Cardiac muscle cell (in vitro differentiated cells and primary cell): ENCODE data around the gene GPBAR1. TPM values are rescaled to one million over a fixed set of nuclear protein-coding genes. Genes with fewer than 3 reads are reported as not detected.

ENCODE experiments used
- DNase-seq, 2 donors: peaks; one replicate each; pipeline versions ENCODE4 v3.0.0 to v3.0.0-alpha.2; 2010 to 2017; ENCODE audit warnings: low read depth in 1 of 2, low spot score in 1 of 2
- H3K27ac ChIP-seq: fragments of 200-600 bp; sonication (generic); 2 replicates; pipeline ENCODE4 v1.5.1; 2016
- H3K27me3 ChIP-seq: fragments of 200-600 bp; sonication (generic); 2 replicates; pipeline ENCODE4 v1.6.0; 2016; ENCODE audit warnings: control low read depth
- H3K36me3 ChIP-seq: fragments of 200-600 bp; sonication (generic); 2 replicates; pipeline ENCODE4 v1.5.1; 2016; ENCODE audit warnings: control low read depth
- H3K4me1 ChIP-seq: fragments of 200-600 bp; sonication (generic); 2 replicates; pipeline ENCODE4 v1.8.1; 2017; ENCODE audit warnings: low read depth, mild to moderate bottlenecking, mixed run types
- H3K4me3 ChIP-seq: fragments of 200-600 bp; sonication (generic); 2 replicates; pipeline ENCODE4 v1.5.1; 2016; ENCODE audit warnings: mild to moderate bottlenecking
- H3K9me3 ChIP-seq: fragments of 200-600 bp; sonication (generic); 2 replicates; pipeline ENCODE4 v1.5.1; 2017; ENCODE audit warnings: low read depth, mild to moderate bottlenecking, control low read depth
- polyA plus RNA-seq: library from polyadenylated mRNA; unstranded; fragments of >200 nt; fragmentation: Nextera tagmentation; extraction: Ambion mirVana; gene quantifications from 2 replicates; pipeline ENCODE4 v1.2.1, GENCODE V29; 2016
- total RNA-seq: library from RNA; depleted of rRNA; stranded (reverse); fragments of >200 nt; gene quantifications from 2 replicates; pipeline ENCODE4 v1.2.3, GENCODE V29; 2016
- TF ChIP-seq, protein P1 (sequence below): IDR thresholded peaks from 2 replicates; pipeline ENCODE4 v1.5.1; 2012; ENCODE audit warnings: low read depth, mild to moderate bottlenecking, low read length

Gene GPBAR1
- total and polyA plus RNA-seq, 2 experiments from 2014 or later, result 4.4 to 7.9 TPM

DNA sequence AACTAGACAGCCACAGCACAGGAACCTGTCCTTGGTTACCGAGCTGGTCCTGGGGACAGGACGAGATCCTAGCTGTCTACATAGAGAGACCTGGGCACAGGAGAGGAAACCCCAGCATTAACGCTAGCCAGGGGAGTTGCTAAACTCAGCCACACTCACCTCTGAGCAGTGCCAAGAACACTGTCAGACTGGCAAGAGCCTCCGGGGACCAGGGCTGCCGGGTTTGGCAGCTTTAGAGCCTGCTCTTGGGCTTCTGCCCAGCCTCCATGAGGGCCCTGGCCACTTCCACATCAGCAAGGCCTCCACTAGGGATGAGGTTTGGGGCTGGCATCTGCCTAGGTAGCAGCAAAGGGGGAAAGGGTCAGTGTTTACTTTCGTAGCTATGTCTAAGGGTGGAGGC, 24.8 kb downstream of the GPBAR1 start:
- no peaks in the 10 kb centered on the region for H3K9me3 ChIP-seq
- H3K27me3 ChIP-seq, result no peaks in the 10 kb centered on the region
- DNase-seq, result peak in 1 of 2 donors; percentile 78
- no peak overlapping the region for H3K4me3 ChIP-seq
- no peaks in the 10 kb centered on the region for H3K36me3 ChIP-seq
- H3K27ac ChIP-seq, result peak overlapping the region; percentile 84
- peaks cover 25% of the 10 kb centered on the region for H3K4me1 ChIP-seq
- TF ChIP-seq, protein P1, sequence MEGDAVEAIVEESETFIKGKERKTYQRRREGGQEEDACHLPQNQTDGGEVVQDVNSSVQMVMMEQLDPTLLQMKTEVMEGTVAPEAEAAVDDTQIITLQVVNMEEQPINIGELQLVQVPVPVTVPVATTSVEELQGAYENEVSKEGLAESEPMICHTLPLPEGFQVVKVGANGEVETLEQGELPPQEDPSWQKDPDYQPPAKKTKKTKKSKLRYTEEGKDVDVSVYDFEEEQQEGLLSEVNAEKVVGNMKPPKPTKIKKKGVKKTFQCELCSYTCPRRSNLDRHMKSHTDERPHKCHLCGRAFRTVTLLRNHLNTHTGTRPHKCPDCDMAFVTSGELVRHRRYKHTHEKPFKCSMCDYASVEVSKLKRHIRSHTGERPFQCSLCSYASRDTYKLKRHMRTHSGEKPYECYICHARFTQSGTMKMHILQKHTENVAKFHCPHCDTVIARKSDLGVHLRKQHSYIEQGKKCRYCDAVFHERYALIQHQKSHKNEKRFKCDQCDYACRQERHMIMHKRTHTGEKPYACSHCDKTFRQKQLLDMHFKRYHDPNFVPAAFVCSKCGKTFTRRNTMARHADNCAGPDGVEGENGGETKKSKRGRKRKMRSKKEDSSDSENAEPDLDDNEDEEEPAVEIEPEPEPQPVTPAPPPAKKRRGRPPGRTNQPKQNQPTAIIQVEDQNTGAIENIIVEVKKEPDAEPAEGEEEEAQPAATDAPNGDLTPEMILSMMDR, result no peak

DNA sequence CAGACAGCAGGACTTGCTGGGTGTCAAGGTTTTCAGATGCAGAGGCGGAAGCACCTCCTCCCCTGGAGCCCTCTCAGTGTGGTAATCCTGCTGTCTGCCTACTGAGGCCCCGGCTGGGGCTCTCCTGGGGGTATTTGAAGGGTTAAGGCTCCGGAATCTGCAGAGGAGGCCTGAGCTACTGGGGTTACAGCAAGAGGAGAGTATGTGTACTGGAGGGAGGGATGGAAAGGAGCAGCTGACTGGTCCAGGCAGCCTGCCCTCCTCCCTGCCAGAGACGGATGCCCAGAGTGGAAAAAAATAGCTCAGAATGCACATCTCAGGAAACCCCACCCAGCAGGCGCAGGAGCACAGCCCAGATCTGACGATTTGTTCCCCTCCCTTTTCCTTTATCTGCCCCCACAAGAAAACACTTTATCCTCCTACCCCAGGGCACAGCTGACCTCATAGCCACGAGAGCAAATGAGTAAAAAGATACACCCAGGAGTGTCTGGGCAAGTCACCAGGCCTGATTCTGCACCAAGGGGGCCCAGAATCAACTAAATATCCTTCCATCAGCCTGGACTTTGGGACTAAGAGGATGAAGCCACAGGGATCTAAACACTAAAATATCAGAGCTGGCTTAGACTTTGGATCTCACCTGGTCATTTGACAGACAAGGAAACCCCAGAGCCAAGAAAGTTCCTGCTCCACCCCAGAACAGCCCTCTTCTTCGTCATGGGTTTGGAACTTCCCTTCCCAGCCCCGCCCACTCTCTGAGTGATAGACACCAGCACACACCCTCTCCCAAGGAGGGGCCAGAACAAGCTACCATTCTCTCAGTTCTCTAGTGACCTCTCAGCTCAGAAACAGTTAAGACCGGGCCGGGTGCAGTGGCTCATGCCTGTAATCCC, 26.0 kb downstream of the GPBAR1 start:
- H3K4me3 ChIP-seq, result no peak overlapping the region
- peak overlapping the region; percentile 84 for H3K27ac ChIP-seq
- H3K36me3 ChIP-seq, result no peaks in the 10 kb centered on the region
- peaks cover 25% of the 10 kb centered on the region for H3K4me1 ChIP-seq
- H3K9me3 ChIP-seq, result no peaks in the 10 kb centered on the region
- TF ChIP-seq, protein P1, result no peak
- peak; percentile 87 to 97 for DNase-seq
- H3K27me3 ChIP-seq, result no peaks in the 10 kb centered on the region

DNA sequence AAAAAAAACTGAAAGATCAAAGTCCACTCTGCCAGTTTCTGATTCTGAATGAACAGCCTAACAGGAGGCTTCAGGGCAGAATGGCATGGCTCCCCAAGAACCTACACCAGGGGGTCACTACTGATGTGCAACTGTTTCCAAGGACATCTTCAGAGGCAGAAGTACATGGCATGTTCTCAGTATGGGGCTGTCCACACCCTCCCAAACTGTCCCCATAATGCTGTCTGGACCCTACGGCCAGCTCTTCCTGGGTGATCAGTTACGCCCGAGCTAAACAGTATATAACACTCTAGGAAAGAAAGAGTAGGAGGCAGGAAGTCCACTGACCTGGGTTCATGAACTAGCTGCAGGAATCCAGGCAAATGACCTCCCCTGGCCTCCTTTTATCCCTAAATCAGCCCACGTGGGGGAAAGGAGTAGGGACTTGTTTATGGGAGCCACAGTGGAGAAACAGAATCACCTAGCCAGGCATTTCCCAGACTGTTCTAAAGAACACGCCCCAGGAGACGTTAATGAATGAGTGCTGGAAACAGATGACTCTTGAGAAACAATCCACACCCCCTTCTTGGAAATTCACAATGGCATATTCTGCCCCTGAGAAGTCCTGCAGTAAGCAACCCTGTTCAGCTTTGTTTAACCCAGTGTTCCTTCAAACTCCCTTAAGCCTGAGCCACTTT, 29.0 kb downstream of the GPBAR1 start:
- peak in 1 of 2 donors; percentile 57 for DNase-seq
- no peaks in the 10 kb centered on the region for H3K36me3 ChIP-seq
- H3K27ac ChIP-seq, result no peak overlapping the region
- no peaks in the 10 kb centered on the region for H3K9me3 ChIP-seq
- TF ChIP-seq, protein P1, result no peak
- H3K4me3 ChIP-seq, result no peak overlapping the region
- peaks cover 26% of the 10 kb centered on the region for H3K4me1 ChIP-seq
- H3K27me3 ChIP-seq, result no peaks in the 10 kb centered on the region

- Histone ChIP-seq H3K27ac (no peak overlapping the region), H3K36me3 (no peaks in the 10 kb centered on the region), H3K27me3 (no peaks in the 10 kb centered on the region), H3K4me3 (no peak overlapping the region), H3K4me1 (peaks cover 33% of the 10 kb centered on the region), H3K9me3 (no peaks in the 10 kb centered on the region)
- TF ChIP-seq, protein P1, result no peak
- DNase-seq, result no peak
Observed at GRCh38 chr2:218290316-218291261, 29.8 kb downstream of the GPBAR1 start.

- Histone ChIP-seq H3K4me1 (peaks cover 33% of the 10 kb centered on the region), H3K9me3 (no peaks in the 10 kb centered on the region), H3K27me3 (no peaks in the 10 kb centered on the region), H3K36me3 (no peaks in the 10 kb centered on the region), H3K4me3 (peak overlapping the region; percentile 35), H3K27ac (no peak overlapping the region)
- DNase-seq, result peak in 1 of 2 donors; percentile 41
- TF ChIP-seq, protein P1, result no peak
Observed at GRCh38 chr2:218291318-218292047, 30.7 kb downstream of the GPBAR1 start.
